Measurements from ENCODE around the gene ZAR1L.

DNA sequence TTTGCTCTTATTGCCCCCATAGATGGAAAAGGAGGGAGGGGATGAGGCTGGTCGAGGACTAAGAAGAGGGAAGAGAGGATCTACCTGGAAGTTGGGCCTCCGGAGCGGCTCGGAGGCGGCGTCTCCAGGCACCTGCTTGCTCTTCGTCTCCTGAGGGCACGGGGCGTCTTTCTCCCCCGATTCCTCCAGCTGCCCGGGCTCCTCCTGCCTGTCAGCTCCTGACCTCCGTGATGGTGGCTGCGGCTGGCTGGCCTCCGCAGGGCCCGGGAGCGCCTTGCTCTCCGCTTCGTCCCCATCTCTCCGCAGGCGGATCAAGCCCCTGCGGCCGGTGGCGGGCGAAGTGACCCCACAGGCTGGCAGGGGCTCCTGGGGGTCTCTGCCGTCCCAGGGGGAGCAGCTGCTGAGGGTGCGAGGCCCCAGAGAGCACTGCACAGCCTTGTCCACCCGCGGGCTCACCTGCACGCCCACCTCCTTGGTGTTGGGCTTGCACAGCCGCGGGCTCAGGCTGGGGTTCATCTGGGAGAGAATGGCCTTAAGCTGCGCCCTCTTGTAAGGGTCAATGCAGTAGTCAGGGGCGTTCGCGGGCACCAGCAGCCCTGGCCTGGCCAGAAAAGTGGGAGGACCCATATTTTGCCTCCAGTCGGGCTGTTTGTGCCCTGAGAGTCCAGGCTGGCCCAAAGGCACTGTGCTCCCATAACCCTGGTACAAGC, 3.8 kb downstream of the ZAR1L start:
- TF ChIP-seq, protein P1, sequence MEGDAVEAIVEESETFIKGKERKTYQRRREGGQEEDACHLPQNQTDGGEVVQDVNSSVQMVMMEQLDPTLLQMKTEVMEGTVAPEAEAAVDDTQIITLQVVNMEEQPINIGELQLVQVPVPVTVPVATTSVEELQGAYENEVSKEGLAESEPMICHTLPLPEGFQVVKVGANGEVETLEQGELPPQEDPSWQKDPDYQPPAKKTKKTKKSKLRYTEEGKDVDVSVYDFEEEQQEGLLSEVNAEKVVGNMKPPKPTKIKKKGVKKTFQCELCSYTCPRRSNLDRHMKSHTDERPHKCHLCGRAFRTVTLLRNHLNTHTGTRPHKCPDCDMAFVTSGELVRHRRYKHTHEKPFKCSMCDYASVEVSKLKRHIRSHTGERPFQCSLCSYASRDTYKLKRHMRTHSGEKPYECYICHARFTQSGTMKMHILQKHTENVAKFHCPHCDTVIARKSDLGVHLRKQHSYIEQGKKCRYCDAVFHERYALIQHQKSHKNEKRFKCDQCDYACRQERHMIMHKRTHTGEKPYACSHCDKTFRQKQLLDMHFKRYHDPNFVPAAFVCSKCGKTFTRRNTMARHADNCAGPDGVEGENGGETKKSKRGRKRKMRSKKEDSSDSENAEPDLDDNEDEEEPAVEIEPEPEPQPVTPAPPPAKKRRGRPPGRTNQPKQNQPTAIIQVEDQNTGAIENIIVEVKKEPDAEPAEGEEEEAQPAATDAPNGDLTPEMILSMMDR (IDR thresholded peaks at IDR 0.05), result no peak
- no peak for TF ChIP-seq POLR2A (IDR thresholded peaks at IDR 0.05)
